Lower lobe of right lung (tissue), 2 donors: Measurements from ENCODE around the gene UNC13D. TPM values are rescaled to one million over a fixed set of nuclear protein-coding genes. Genes with fewer than 3 reads are reported as not detected.

Experiments
- ATAC-seq, 2 donors: fragments of 200-7000 bp; cut with Tn5 transposase; one replicate each; pipeline ENCODE4 v1.9.1; 2020 to 2022; ENCODE audit warnings: mild to moderate bottlenecking in 2 of 2, moderate library complexity in 2 of 2
- DNase-seq: peaks from one replicate; pipeline ENCODE4 v3.0.0-alpha.2; 2020
- H3K27ac ChIP-seq: fragments of 200-600 bp; one replicate; pipeline ENCODE4 v1.8.0; 2022
- H3K27me3 ChIP-seq: fragments of 200-600 bp; one replicate; pipeline ENCODE4 v1.8.0; 2022; ENCODE audit warnings: low read depth
- H3K36me3 ChIP-seq: fragments of 200-600 bp; one replicate; pipeline ENCODE4 v1.8.0; 2022; ENCODE audit warnings: mild to moderate bottlenecking
- H3K4me1 ChIP-seq: fragments of 200-600 bp; one replicate; pipeline ENCODE4 v1.8.0; 2022
- H3K4me3 ChIP-seq: fragments of 200-600 bp; one replicate; pipeline ENCODE4 v1.8.0; 2022; ENCODE audit warnings: mild to moderate bottlenecking
- H3K9me3 ChIP-seq: fragments of 200-600 bp; one replicate; pipeline ENCODE4 v1.8.0; 2022
- CTCF ChIP-seq: fragments of 200-600 bp; IDR thresholded peaks from one replicate; pipeline ENCODE4 v1.8.0; 2022; ENCODE audit warnings: antibody characterized with exemption, mild to moderate bottlenecking
- intact Hi-C: fragments of 100-400 bp; cut with DNase I; formaldehyde crosslinking; loops from one replicate; pipeline ENCODE4 v1.11.0; 2022
- total RNA-seq: library from RNA; stranded (reverse); fragmentation: NEBNext Ultra II Directional; extraction: Animal tissue kit (Norgen Biotek cat#: 25700); gene quantifications from one replicate; pipeline ENCODE4 v1.2.1, GENCODE V29; 2021
- donor health status: DM: no; HTN: yes; CAD: no; lungs with severe emphysema.

The UNC13D gene
- total RNA-seq, 1 donor from 2014 or later = 118 TPM

GRCh38 chr17:75799402-75799801 lies 44.8 kb downstream of the UNC13D start:
- DNase-seq = no peak
- no peak for TF ChIP-seq CTCF
- Histone ChIP-seq H3K4me1 (no peaks in the 10 kb centered on the region), H3K27me3 (no peaks in the 10 kb centered on the region), H3K27ac (no peak overlapping the region), H3K36me3 (peaks cover 47% of the 10 kb centered on the region), H3K4me3 (no peak overlapping the region), H3K9me3 (no peaks in the 10 kb centered on the region)
- no peak for ATAC-seq
- intact Hi-C loops = no loop called here

GRCh38 chr17:75795820-75796607 lies 48.2 kb downstream of the UNC13D start:
- no peak for TF ChIP-seq CTCF
- no peaks in the 10 kb centered on the region for H3K4me1 ChIP-seq
- H3K9me3 ChIP-seq = no peaks in the 10 kb centered on the region
- intact Hi-C loops = no loop called here
- ATAC-seq (no peak), DNase-seq (peak; percentile 4)
- H3K27ac ChIP-seq = no peak overlapping the region
- H3K36me3 ChIP-seq = peaks cover 52% of the 10 kb centered on the region
- no peak overlapping the region for H3K4me3 ChIP-seq
- no peaks in the 10 kb centered on the region for H3K27me3 ChIP-seq

- H3K4me3 ChIP-seq = no peak overlapping the region
- H3K27ac ChIP-seq = no peak overlapping the region
- intact Hi-C loops = no loop called here
- ATAC-seq (no peak), DNase-seq (no peak)
- H3K36me3 ChIP-seq = peaks cover 33% of the 10 kb centered on the region
- no peaks in the 10 kb centered on the region for H3K27me3 ChIP-seq
- no peaks in the 10 kb centered on the region for H3K9me3 ChIP-seq
- H3K4me1 ChIP-seq = no peaks in the 10 kb centered on the region
- TF ChIP-seq CTCF = no peak
Measured at GRCh38 chr17:75793460-75793859, 50.7 kb downstream of the UNC13D start.

- Histone ChIP-seq H3K4me1 (peaks cover 17% of the 10 kb centered on the region), H3K4me3 (no peak overlapping the region), H3K27me3 (no peaks in the 10 kb centered on the region), H3K9me3 (no peaks in the 10 kb centered on the region), H3K27ac (no peak overlapping the region), H3K36me3 (peaks cover 16% of the 10 kb centered on the region)
- intact Hi-C loops = no loop called here
- no peak for DNase-seq
- ATAC-seq = no peak
- TF ChIP-seq CTCF = no peak
Measured at GRCh38 chr17:75791254-75791653, 53.0 kb downstream of the UNC13D start.

GRCh38 chr17:75785016-75785890 lies 59.0 kb downstream of the UNC13D start:
- DNase-seq (peak; percentile 93), ATAC-seq (peak; percentile 93 to 96)
- Histone ChIP-seq H3K4me1 (peaks cover 45% of the 10 kb centered on the region), H3K9me3 (no peaks in the 10 kb centered on the region), H3K27ac (peak overlapping the region; percentile 97), H3K36me3 (no peaks in the 10 kb centered on the region), H3K4me3 (peak overlapping the region; percentile 59), H3K27me3 (no peaks in the 10 kb centered on the region)
- intact Hi-C loops = no loop called here
- no peak for TF ChIP-seq CTCF
